ENCODE results near the gene KRTAP12-3. TPM values are rescaled to one million over a fixed set of nuclear protein-coding genes. Genes with fewer than 3 reads are reported as not detected.

KRTAP12-3 gene
- total RNA-seq, 1 donor from 2014 or later: not detected

DNA sequence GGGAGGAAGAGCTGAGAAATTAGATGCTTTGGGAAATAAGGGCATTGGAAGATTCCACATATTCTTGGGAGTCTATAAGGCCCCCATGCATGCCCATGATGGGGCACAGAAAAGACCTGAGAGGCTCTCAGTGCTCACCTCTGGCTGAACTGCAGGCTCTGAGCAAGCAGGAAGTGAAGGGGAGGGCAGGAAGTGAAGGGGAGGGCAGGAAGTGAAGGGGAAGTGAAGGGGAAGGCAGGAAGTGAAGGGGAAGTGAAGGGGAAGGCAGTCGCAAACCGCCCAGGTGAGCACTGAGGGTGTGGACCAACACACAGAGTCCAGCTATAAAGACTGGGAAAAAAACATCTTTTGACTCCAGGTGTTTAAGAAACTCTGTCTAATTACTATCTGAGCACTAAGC lies 27.3 kb upstream of the KRTAP12-3 start:
- H3K36me3 ChIP-seq: no peaks in the 10 kb centered on the region
- H3K4me2 ChIP-seq: no peak overlapping the region
- H4K20me1 ChIP-seq (ENCODE audit: low read depth): no peaks in the 10 kb centered on the region
- H3K9me3 Mint-ChIP-seq: peaks cover 31% of the 10 kb centered on the region
- H3K9me3 ChIP-seq (ENCODE audit: low read depth): peaks cover 8% of the 10 kb centered on the region
- DNase-seq (ENCODE audit: low spot score): no peak
- H3F3A ChIP-seq (ENCODE audit: low read depth): peaks cover 2% of the 10 kb centered on the region
- no peak overlapping the region for H3K4me3 Mint-ChIP-seq
- no peak overlapping the region for H3K27ac ChIP-seq
- H3K27me3 Mint-ChIP-seq (ENCODE audit: insufficient read depth, low read depth): peaks cover 2% of the 10 kb centered on the region
- H3K36me3 Mint-ChIP-seq: no peaks in the 10 kb centered on the region
- H2AFZ ChIP-seq (replicated peaks): no peak overlapping the region
- H3K4me3 ChIP-seq: no peak overlapping the region
- H3K27me3 ChIP-seq: no peaks in the 10 kb centered on the region
- H3K27ac Mint-ChIP-seq: no peak overlapping the region
- no peaks in the 10 kb centered on the region for H3K4me1 ChIP-seq
- TF ChIP-seq EZH2 (IDR thresholded peaks at IDR 0.05): no peak
- no peaks in the 10 kb centered on the region for H3K4me1 Mint-ChIP-seq
- H3K9ac ChIP-seq: no peak overlapping the region
- no peaks in the 10 kb centered on the region for H3K79me2 ChIP-seq (ENCODE audit: low read depth)

DNA sequence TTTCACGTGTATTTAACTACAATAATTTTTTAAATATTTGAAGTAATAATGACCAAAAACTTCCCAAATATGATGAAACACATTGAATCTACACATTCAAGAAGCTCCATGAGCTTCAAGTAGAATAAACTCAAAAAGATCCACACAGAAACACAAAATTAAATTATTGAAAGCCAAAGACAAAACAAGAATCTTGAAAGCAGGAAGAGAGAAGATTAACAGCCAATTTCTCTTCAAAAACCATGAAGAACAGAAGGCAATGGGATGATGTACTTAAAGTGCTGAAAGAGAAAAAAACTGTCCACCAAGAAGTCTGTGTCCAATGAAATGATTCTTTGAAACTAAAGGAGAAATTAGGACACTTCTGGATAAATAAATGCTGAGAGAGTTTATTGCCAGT lies 25.7 kb upstream of the KRTAP12-3 start:
- peaks cover 6% of the 10 kb centered on the region for H3K27me3 Mint-ChIP-seq (ENCODE audit: insufficient read depth, low read depth)
- peaks cover 29% of the 10 kb centered on the region for H3K9me3 Mint-ChIP-seq

DNA sequence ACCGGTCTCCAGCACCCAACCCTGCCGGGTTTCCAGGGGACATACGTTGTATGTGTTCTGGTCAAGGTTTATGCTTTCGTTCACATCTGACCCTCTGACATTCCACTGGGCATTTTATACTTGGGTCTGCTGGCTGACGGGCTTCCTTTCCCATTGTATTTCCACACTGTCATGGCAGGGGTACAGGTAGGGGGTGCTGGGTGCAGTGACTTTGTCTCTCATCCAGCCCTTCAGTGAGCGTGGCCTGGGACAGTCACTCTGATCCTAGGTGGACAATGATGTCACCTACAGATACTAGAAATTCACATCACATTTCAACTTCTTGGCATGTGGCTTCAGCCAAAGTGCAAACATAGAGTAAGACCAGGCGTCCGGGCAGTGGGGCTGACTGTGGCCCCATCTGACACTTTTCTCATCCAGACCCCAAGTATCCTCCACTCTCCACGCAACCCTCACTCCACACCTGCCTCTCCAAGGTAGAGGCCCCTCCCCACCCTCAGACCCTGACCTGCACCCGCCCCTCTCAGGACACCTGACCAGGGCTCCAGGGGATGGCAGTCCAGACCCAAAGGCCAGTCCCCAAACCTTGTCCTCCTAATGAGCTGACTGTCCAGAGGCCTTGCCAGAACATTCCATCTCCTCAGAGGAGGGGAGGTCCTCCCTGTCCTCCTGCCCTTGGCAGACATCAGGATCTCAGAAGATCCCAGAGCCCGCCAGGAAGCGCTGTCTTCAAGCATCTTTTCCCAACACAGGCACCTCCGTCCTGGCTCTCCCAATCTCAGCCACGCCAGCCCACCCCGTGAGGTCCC lies 21.3 kb upstream of the KRTAP12-3 start:
- Histone ChIP-seq H2AFZ (replicated peaks) (no peak overlapping the region), H3K4me2 (no peak overlapping the region), H3K4me1 (peaks cover 7% of the 10 kb centered on the region), H4K20me1 (ENCODE audit: low read depth) (no peaks in the 10 kb centered on the region), H3F3A (ENCODE audit: low read depth) (peaks cover 2% of the 10 kb centered on the region), H3K27ac (no peak overlapping the region), H3K36me3 (no peaks in the 10 kb centered on the region), H3K9ac (no peak overlapping the region), H3K9me3 (ENCODE audit: low read depth) (peaks cover 8% of the 10 kb centered on the region), H3K79me2 (ENCODE audit: low read depth) (no peaks in the 10 kb centered on the region), H3K27me3 (no peaks in the 10 kb centered on the region), H3K4me3 (no peak overlapping the region)
- H3K4me1 Mint-ChIP-seq: peaks cover 11% of the 10 kb centered on the region
- H3K4me3 Mint-ChIP-seq: no peak overlapping the region
- TF ChIP-seq EZH2phosphoT487 (IDR thresholded peaks at IDR 0.05) (no peak), EZH2 (IDR thresholded peaks at IDR 0.05) (no peak)
- TF ChIP-seq, protein P1, sequence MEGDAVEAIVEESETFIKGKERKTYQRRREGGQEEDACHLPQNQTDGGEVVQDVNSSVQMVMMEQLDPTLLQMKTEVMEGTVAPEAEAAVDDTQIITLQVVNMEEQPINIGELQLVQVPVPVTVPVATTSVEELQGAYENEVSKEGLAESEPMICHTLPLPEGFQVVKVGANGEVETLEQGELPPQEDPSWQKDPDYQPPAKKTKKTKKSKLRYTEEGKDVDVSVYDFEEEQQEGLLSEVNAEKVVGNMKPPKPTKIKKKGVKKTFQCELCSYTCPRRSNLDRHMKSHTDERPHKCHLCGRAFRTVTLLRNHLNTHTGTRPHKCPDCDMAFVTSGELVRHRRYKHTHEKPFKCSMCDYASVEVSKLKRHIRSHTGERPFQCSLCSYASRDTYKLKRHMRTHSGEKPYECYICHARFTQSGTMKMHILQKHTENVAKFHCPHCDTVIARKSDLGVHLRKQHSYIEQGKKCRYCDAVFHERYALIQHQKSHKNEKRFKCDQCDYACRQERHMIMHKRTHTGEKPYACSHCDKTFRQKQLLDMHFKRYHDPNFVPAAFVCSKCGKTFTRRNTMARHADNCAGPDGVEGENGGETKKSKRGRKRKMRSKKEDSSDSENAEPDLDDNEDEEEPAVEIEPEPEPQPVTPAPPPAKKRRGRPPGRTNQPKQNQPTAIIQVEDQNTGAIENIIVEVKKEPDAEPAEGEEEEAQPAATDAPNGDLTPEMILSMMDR (IDR thresholded peaks at IDR 0.05): no peak
- peaks cover 19% of the 10 kb centered on the region for H3K9me3 Mint-ChIP-seq
- peaks cover 14% of the 10 kb centered on the region for H3K27me3 Mint-ChIP-seq (ENCODE audit: insufficient read depth, low read depth)
- no peaks in the 10 kb centered on the region for H3K36me3 Mint-ChIP-seq
- DNase-seq (ENCODE audit: low spot score): no peak
- H3K27ac Mint-ChIP-seq: no peak overlapping the region

More for the DNA sequence above, 25.7 kb upstream of the KRTAP12-3 start:
- DNase-seq (ENCODE audit: low spot score): no peak
- Histone ChIP-seq H3K9ac (no peak overlapping the region), H3K4me2 (no peak overlapping the region), H3K36me3 (no peaks in the 10 kb centered on the region), H3K27ac (no peak overlapping the region), H3K27me3 (no peaks in the 10 kb centered on the region), H3K79me2 (ENCODE audit: low read depth) (no peaks in the 10 kb centered on the region), H2AFZ (replicated peaks) (no peak overlapping the region), H3F3A (ENCODE audit: low read depth) (peaks cover 2% of the 10 kb centered on the region), H3K4me1 (peaks cover 3% of the 10 kb centered on the region), H4K20me1 (ENCODE audit: low read depth) (no peaks in the 10 kb centered on the region), H3K4me3 (no peak overlapping the region), H3K9me3 (ENCODE audit: low read depth) (peaks cover 8% of the 10 kb centered on the region)
- H3K36me3 Mint-ChIP-seq: no peaks in the 10 kb centered on the region
- H3K4me1 Mint-ChIP-seq: peaks cover under 1% of the 10 kb centered on the region
- H3K27ac Mint-ChIP-seq: no peak overlapping the region
- H3K4me3 Mint-ChIP-seq: no peak overlapping the region
- TF ChIP-seq EZH2 (IDR thresholded peaks at IDR 0.05) (no peak), EZH2phosphoT487 (IDR thresholded peaks at IDR 0.05) (no peak)
- TF ChIP-seq, protein P1 (IDR thresholded peaks at IDR 0.05): no peak
